Stimulated activated CD4-positive, alpha-beta T cell treated with anti-CD3 and anti-CD28 coated beads, TNF-alpha, amount 100 ng/mL, for 24 hours (primary cell): ENCODE data around the gene ZNRF1.
"Not testable (repeated sequence)": the region's sequence is repeated elsewhere in the genome, so short reads cannot be mapped to it uniquely, and the experiment has no call there.

Experiments used
- DNase-seq, 3 experiments: peaks; one replicate each; pipeline ENCODE4 v3.0.0-alpha.2; 2020; ENCODE audit warnings: low read depth in 3 of 3

The ZNRF1 gene

DNA sequence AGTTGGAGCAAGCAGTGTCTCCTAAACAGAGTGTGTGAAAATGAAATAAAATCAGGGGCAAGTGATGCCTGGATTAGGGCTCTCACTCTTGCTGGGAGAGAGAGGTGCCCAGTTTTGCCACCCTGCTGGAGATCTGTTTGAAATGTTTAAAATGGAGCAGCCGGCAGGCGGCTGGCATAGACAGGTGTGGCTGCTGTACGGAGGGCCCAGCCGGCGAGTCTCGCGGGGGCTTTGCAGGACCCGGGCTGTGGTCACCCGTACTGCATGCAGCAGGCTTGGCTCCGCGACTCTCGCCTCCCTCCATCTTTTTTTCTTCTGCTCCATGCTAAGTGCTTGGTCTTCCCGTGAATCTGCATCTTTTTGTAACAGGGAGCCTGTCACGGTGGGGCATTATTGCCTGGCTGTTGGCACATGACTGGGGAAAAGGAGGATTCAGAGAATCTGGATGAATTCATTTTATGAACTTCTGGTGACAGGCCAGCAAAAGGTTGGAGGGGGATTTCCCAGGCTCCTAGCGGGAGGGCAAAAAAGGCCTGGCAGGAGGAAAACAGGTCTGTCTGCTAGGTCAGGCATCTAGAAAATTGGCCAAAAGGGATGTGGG lies 1.8 kb downstream of the ZNRF1 start:
- DNase-seq, result no peak

DNA sequence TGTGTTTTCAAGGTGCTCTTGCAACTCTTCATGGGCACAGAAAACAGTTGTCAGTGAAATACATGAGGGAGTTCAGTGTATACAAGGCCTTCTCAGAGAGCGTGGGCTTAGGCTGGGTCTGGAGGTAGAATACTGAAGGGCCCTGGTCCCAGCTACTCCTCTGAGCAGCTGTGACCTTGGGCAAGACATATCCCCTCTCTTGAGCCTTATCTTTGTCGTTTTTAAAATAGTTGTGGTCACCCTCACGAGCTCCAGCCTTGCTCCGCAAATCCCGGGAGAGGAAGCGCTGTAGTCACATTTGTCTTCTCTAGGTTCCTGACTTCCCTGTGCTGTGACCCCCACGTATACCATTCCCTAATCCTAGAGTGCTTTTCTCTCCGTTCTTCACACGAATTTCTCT lies 3.6 kb downstream of the ZNRF1 start:
- no peak for DNase-seq

DNA sequence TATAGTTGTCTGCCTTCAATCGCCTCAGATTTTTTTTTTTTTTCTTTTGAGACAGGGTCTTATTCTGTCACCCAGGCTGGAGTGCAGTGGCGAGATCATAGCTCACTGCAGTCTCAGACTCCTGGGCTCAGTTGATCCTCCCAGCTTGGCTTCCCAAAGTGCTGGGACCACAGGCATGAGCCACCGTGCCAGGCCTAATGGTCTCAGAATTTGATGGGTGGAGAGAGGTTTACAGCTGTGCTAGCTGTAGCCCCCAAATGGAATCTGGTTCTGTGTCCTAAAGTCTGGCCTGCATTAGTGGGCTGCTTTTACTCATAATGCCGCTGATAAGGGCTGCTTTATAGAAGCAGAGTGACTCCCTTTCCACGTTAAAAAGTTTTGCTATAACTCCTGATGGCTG lies 5.1 kb downstream of the ZNRF1 start:
- DNase-seq, result no peak

DNA sequence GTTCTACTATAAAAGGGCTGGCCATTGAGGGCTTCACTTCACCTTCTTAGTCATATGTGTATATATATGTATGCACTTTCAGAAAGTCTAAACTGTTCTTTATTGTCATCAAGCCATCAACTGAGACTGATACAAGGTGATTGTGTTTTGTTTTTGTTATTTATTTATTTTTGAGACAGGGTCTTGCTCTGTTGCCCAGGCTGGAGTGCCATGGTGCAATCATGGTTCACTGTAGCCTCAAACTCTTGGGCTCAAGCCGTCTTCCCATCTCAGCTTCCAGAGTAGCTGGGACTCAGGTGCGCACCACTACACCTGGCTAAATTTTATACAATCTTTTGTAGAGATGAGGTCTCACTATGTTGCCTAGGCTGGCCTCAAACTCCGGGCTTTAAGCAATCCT lies 5.6 kb downstream of the ZNRF1 start:
- DNase-seq, result no peak

DNA sequence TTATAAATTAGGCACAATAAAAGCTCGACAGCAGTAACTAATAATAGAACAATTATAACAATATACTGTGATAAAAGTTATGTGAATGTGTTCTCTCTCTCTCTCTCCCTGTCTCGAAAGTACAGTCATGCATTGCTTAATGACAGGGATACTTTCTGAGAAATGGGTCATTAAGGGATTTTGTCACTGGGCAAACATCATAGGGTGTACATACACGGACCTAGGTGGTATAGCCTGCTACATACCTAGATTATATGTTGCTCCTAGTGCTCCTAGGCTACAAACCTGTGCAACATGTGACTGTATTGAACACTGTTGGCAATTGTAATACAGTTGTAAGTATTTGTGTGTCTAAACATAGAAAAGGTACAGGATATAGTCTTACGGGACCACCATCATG lies 6.9 kb downstream of the ZNRF1 start:
- no peak for DNase-seq

DNA sequence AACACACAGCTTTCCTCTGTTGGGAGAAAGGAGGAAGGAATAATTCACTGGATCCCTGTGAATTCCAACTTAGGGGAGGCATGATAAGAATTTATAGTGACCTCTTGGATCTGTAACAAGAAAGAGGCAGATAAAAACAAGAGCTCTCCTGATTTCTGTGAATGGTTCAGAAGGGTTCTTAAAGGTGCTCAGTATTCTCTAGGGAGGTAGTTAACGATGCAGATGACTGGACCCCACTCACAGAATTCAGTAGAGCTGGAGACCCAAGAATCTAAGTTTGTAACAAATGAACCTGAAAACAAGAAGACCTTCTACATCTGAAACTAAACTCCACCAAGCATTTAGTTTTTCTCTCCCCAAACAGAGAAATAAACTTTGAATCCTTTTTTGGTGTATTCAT lies 8.6 kb downstream of the ZNRF1 start:
- no peak for DNase-seq

DNA sequence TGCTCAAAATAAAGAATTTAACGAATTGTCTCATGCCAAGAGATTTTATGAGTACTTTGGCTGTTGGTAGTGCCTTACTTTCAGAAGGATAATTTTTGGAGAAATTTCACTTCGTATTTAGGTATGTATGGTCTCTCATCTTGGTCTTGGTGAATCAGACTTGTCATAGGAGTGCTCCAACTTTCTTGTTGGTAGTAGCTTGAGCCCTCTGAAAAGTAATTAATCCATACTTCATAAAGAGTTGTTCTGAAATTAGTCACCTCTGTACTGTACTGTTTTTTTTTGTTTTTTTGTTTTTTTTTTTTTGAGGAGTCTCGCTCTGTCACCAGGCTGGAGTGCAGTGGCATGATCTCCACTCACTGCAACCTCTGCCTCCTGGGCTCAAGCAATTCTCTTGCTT lies 11.6 kb downstream of the ZNRF1 start:
- no peak for DNase-seq

DNA sequence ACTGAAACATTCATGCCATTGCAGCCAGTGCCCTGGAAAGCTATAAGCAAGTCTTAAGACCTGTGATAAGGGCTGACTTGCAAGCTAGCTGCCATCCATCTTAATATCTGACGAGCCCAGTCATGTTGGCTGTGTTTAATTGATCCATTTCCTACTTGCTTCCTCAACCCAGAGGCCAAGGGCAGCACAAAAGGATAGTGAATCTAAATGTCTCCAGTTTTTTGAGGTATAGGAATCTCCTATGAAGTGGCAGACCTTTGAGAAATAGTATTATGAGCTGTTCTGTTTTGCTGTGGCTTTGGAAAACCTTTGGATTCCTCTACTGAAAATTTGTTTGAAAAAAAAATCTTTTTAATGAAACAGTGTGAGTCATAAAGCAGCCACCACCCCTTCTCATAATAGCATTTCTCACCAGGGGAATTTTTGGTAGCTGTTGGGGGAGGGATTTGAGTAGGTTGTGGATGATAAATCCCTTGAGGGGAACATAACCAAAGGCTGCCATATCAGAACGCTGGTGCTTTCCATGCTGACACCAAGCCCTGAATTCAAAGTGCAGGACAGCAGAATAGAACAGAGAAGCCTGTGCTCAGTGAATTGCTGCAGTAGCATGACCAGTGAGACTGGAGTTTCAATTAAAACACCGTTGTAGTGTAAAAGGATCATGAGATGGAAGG lies 12.9 kb downstream of the ZNRF1 start:
- peak; percentile 27 to 51 (median 47) for DNase-seq

DNA sequence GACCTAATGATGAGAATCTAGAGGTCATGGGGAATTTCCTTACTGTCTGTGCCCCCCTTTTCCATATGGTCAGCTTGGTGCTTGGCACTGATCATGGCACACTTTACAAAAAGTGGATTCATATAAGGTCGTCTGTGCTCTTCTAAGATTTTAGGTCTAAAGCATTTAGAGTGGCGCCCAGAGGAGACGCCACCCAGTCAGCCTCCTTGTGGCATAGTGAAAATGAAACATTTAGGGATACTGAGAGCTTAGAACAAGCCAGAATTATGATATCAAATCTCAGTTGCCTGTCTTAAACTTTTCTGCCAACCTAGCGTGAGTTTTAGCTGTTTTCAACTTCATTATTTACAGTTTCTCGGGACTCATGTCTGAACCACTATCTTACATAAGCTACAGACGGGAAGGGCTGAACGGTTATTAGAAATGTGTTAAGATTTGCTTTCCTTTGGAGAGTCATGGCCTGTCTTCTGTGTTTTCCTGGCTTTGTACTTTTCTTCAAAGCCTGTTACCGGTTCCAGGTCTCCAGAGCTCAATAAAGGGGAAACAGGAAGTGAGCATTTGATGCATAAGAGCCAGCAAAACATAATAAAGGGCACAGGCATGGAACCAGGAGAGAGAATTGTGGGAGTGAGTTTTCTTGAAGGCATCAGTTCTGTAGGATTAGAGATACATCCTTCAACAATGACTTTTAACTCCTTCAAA lies 13.7 kb downstream of the ZNRF1 start:
- no peak for DNase-seq

DNA sequence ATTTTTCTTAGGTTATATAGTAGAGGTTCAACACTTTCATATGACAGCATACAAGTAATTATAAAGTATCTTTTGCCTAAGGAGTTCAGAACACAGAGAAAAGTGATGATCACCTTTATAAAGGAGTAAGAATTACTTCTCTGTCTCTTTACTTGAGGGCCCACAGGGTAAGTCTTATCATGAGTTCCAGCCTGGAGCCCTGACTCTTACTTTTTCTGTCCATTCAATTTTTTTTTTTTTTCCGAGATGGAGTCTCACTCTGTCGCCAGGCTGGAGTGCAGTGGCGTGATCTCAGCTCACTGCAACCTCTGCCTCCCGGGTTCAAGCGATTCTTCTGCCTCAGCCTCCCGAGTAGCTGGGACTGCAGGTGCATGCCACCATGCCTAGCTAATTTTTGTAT lies 14.3 kb downstream of the ZNRF1 start:
- not testable (repeated sequence) for DNase-seq

DNA sequence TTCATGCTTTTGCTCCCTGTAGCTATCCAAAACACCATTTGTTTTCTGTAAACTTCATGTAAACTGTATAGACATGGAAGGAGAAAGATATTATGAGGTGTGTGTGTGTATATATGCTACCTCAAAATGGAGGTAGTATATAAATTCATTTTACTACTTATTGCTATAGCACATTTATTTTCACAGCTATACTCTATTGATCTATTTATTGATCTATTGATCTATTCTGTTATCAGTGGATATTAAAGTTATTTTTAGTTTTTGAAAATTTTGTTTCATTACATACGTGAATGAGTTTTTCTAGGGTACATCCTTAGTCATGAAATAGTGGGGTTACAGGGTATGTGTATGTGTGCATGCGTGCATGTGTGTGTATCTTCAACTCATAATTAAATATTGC lies 15.5 kb downstream of the ZNRF1 start:
- DNase-seq, result no peak

DNA sequence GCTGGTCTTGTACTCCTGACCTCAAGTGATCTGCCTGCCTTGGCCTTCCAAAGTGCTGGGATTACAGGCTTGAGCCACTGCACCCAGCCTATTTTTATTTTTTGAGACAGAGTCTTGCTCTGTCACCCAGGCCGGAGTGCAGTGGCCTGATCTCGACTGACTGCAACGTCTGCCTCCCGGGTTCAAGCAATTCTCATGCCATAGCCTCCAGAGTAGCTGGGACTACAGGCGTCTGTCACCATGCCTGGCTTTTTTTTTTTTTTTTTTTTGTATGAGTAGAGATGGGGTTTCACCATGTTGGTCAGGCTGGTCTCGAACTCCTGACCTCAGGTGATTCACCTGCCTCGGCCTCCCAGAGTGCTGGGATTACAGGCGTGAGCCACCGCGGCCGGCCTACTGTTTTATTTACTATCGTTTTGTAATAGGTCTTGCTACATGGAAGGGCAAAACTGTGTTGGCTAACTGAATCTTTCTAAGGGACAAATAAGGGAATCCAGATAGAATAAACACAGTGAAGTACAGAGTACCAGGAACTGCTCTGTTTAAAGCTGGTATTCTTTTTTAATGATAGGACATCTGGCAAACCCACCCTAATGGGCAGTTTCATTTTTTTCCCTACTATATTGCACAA lies 17.7 kb downstream of the ZNRF1 start:
- DNase-seq, result not testable (repeated sequence)

DNA sequence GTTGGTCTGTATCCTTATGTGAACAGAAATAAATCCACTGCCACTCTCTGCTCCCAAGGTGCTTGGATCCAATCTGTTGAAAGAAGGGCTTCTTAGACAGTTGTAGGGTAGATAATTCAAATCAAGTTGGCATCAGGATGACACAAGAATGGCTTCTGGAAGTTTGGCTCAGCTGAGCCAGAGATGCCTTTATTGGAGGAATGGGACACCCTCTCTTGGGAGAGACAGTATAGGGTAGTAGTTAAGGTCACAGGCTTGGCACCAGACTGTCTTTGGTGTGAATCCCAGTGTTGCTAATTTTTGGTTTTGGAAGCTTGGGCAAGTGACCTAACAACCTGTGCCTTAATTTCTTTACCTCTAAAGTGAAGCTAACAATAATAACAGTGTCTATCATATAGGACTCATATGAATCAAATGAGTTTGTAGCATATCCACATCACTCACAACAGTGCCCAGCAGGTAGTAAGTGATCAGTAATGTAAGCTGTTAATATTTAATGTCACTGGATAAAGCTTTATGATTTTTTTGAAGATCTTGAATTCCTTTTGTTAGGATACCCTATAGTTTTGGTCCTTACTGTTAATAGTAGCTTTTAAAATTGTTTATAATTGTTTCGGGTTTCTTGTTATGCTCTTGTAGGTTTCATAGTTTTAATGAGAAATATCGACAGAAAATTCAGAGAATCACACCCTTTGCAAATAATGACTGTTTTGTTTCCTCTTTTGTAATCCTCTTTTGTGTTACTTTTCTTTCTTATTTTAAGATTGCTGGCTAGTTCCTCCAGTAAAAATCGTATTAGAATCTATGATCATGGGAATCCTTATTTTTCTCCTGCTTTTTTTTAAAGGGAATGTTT lies 19.1 kb downstream of the ZNRF1 start:
- no peak for DNase-seq

DNA sequence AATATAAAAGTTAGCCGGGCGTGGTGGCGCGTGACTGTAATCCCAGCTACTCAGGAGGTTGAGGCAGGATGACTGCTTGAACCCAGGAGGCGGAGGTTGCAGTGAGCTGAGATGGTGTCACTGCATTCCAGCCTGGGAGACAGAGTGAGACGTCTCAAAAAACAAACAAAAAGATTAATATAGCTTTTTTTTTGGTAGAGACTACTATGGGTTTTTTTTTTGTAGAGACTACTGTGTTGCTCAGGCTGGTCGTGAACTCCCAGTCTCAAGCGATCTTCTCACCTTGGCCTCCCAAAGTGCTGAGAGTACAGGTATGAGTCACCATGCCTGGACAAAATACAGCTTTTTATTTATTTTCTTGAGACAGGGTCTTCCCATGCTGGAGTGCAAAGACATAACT lies 20.2 kb downstream of the ZNRF1 start:
- no peak for DNase-seq

DNA sequence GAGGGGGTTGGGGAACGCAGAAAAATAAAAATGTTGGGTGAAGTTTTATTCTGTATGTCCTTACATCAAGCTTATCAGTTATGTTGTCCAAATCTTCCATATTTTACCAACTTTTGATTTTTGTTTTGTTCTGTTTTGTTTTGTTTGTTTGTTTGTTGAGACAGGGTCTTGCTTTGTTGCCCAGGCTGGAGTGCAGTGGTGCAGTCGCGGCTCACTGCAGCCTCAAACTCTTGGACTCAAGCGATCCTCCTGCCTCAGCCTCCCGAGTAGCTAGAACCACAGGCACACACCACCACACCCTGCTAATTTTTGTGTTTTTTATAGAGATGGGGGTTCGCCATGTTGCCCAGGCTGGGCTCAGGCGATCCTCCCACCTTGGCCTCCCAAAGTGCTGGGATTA lies 20.8 kb downstream of the ZNRF1 start:
- DNase-seq, result no peak

DNA sequence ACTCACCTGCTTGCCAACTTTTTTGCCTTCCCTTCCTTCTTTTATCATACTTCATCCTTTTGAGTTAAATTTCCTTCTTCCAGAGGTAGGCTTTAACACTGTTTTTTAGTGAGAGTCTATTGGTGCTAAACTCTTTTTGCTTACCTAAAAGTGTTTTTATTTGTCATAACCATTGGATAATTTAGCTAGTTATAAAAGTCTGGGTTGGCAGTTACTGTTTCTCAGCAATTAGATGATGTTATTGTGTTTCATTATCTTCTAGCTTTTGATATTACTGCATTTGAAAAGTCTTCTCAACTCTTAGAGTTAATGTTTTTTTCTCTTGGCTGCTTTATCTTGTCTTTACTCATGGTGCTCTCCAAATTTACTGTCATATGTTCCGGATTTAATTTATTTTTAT lies 22.6 kb downstream of the ZNRF1 start:
- no peak for DNase-seq

DNA sequence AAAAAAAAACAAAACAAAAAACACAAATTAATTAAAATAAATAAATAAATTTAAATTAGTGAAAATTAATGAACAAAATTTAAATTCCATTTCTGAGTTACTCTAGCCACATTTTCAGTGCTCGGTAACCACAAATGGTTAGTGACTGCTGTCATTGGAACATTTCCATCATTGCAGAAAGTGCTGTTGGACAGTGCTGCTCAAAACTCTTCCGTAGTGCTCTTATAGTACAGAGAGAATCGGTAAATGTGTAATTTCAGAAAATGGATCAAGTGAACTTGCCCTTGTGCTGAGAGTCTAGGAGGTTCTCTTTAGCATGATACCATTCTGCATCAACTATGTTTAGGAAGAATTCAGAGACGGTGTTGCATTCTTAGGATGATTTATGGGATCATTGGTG lies 23.7 kb downstream of the ZNRF1 start:
- no peak for DNase-seq

DNA sequence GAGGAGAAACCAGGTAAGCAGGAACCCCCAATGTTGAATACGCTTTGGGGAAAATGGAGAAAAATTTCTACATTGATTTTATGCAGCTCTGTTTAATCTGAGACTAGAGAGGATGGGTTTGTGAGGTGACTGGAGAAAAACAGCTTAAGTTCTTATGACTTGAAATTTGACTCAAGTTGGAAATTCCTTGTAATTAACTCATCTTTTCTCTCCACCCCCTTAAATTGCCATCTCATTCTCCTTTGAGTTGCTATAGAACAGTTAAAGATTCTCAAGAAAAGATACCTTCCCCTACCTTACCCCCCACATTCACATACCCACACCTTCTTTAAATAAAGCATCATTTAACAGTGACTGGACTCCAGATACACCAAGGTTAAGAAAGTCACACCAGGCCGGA lies 24.2 kb downstream of the ZNRF1 start:
- no peak for DNase-seq

DNA sequence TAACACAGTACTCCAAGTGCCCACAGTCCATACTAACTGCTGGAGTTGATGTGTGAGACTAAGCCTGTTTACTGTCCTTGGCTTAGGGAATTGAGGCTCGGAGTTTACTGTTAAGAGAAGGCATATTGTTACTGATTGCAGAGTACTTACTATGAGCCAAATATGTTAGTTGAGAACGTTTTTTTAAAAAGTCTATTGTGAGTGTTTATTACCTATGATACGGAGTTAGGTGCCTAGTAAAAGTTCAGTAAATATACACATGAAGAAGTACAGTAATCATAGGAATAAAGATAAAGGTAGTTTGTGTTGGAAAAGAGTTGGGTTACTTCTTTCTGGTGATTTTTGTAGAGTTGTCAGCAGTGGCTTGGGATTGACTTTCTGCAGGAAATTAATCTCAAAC lies 25.4 kb downstream of the ZNRF1 start:
- no peak for DNase-seq

DNA sequence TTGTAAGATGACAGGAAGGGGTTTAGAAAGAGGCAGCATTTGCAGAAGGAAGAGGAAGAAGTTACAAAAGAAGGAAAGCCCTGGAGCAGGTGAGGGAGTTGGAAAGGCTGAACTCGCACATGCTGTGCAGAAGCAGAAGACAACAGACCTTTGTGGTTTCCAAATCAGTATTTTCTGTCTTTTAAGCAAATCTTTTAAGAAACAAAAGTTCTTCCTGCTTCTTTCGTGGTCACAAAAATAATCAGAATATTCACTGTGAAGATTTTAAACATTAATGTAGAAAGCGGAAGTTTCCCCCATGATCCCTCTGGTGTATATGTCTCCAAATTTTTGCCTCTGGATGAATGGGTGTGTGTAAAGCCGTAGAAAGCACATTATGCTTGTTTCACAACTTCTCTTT lies 25.8 kb downstream of the ZNRF1 start:
- DNase-seq, result no peak

DNA sequence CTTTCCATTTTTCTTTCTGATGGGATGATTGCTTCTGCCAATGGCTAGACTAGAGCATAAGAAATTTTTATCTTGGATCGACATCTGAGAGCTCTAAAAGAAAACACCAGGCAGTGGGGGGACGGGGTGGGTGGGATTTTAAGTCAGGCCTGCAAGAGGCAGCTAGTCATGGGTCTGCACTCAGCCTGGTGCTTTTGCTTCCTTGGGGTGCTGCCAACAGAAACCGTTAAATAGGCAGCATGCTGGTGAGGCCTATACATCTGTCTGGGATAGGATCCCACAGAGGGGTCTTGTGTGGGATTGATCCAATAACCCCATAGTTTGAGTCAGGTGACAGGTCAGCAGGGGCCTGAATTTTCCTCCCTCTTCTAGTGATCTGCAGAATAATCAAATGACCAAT lies 26.9 kb downstream of the ZNRF1 start:
- no peak for DNase-seq
